WTC11 (cell line): ENCODE measurements around the gene COL4A2. TPM values are rescaled to one million over a fixed set of nuclear protein-coding genes. Genes with fewer than 3 reads are reported as not detected.

ENCODE experiments used
- ATAC-seq: fragments of 200-7000 bp; cut with Tn5 transposase; 2 replicates; pipeline ENCODE4 v1.10.0; 2021; ENCODE audit warnings: mild to moderate bottlenecking, moderate library complexity
- CTCF ChIA-PET: fragments of 300-600 bp; sonication (Branson Sonifier 250); formaldehyde crosslinking; loops from one replicate; lab custom pipeline; 2021; ENCODE audit warnings: antibody characterized with exemption; lab: Charles Lee
- POLR2A ChIA-PET: fragments of 350-600 bp; sonication (Branson Sonifier 250); formaldehyde crosslinking; loops from one replicate; lab custom pipeline; 2021; ENCODE audit warnings: antibody characterized with exemption; lab: Charles Lee
- DNase-seq: peaks from one replicate; pipeline ENCODE4 v3.0.0; 2021; ENCODE audit warnings: low spot score
- H3K27ac Mint-ChIP-seq: 2 replicates; pipeline ENCODE4 v1.8.0; 2021; ENCODE audit warnings: mixed read lengths
- H3K27me3 Mint-ChIP-seq: 2 replicates; pipeline ENCODE4 v1.8.0; 2021; ENCODE audit warnings: low read depth, mild to moderate bottlenecking, moderate library complexity, mixed read lengths
- H3K36me3 Mint-ChIP-seq: 2 replicates; pipeline ENCODE4 v1.8.0; 2021; ENCODE audit warnings: mixed read lengths
- H3K4me1 Mint-ChIP-seq: 2 replicates; pipeline ENCODE4 v1.8.0; 2022; ENCODE audit warnings: mixed read lengths
- H3K4me3 Mint-ChIP-seq: 2 replicates; pipeline ENCODE4 v1.8.0; 2021; ENCODE audit warnings: mild to moderate bottlenecking, moderate library complexity, mixed read lengths
- H3K9me3 Mint-ChIP-seq: 2 replicates; pipeline ENCODE4 v1.8.0; 2021; ENCODE audit warnings: mixed read lengths
- CBFB ChIP-seq: sonication (generic); formaldehyde crosslinking; IDR thresholded peaks from 2 replicates; pipeline ENCODE4 v1.8.1; 2022; ENCODE audit warnings: mild to moderate bottlenecking, low read depth, missing genetic modification reagents
- ESRRA ChIP-seq: sonication (generic); formaldehyde crosslinking; IDR thresholded peaks from 2 replicates; pipeline ENCODE4 v1.8.1; 2022; ENCODE audit warnings: mild to moderate bottlenecking, missing genetic modification reagents, borderline replicate concordance
- FOXJ3 ChIP-seq: sonication (generic); formaldehyde crosslinking; IDR thresholded peaks from 2 replicates; pipeline ENCODE4 v1.9.0; 2021; ENCODE audit warnings: missing genetic modification reagents, mild to moderate bottlenecking, borderline replicate concordance
- KAT7 ChIP-seq: sonication (generic); formaldehyde crosslinking; IDR thresholded peaks from 2 replicates; pipeline ENCODE4 v1.8.1; 2023; ENCODE audit warnings: missing genetic modification reagents, mild to moderate bottlenecking, borderline replicate concordance
- MXD4 ChIP-seq: fragments of 250-450 bp; sonication (Bioruptor Pico); IDR thresholded peaks from 2 replicates; pipeline ENCODE4 v1.8.0; 2021; ENCODE audit warnings: mild to moderate bottlenecking, moderate library complexity, borderline replicate concordance
- NFATC4 ChIP-seq: fragments of 250-450 bp; sonication (Bioruptor Pico); IDR thresholded peaks from 2 replicates; pipeline ENCODE4 v1.9.0; 2021; ENCODE audit warnings: mild to moderate bottlenecking
- RORB ChIP-seq: fragments of 250-450 bp; sonication (Bioruptor Pico); IDR thresholded peaks from 2 replicates; pipeline ENCODE4 v1.9.0; 2021; ENCODE audit warnings: mild to moderate bottlenecking
- ZBTB21 ChIP-seq: sonication (generic); formaldehyde crosslinking; IDR thresholded peaks from 2 replicates; pipeline ENCODE4 v1.8.1; 2023; ENCODE audit warnings: mild to moderate bottlenecking, missing genetic modification reagents, borderline replicate concordance
- total RNA-seq: library from RNA; stranded (reverse); gene quantifications from 3 replicates; pipeline ENCODE4 v1.2.3, GENCODE V29; 2021
- TF ChIP-seq, protein P1 (sequence below): sonication (generic); formaldehyde crosslinking; IDR thresholded peaks from 2 replicates; pipeline ENCODE4 v1.8.1; 2023; ENCODE audit warnings: mild to moderate bottlenecking, missing genetic modification reagents, borderline replicate concordance
- TF ChIP-seq, protein P2 (sequence below): sonication (generic); formaldehyde crosslinking; IDR thresholded peaks from 2 replicates; pipeline ENCODE4 v1.8.0; 2022; ENCODE audit warnings: mild to moderate bottlenecking, missing genetic modification reagents
- TF ChIP-seq, protein P3 (sequence below): sonication (generic); formaldehyde crosslinking; IDR thresholded peaks from 2 replicates; pipeline ENCODE4 v1.8.0; 2022; ENCODE audit warnings: mild to moderate bottlenecking, missing genetic modification reagents
- TF ChIP-seq, protein P4 (sequence below): fragments of 250-450 bp; sonication (Bioruptor Pico); conservative IDR thresholded peaks from 2 replicates; pipeline ENCODE4 v1.9.0; 2021; ENCODE audit warnings: mild to moderate bottlenecking
- TF ChIP-seq, protein P5 (sequence below): sonication (generic); formaldehyde crosslinking; IDR thresholded peaks from 2 replicates; pipeline ENCODE4 v1.8.1; 2023; ENCODE audit warnings: mild to moderate bottlenecking, missing genetic modification reagents, moderate library complexity
- TF ChIP-seq, protein P6 (sequence below): sonication (generic); formaldehyde crosslinking; IDR thresholded peaks from 2 replicates; pipeline ENCODE4 v1.8.1; 2022; ENCODE audit warnings: low read depth, missing genetic modification reagents, borderline replicate concordance

Gene COL4A2
- total RNA-seq, 1 experiment from 2014 or later, result 109 TPM

DNA sequence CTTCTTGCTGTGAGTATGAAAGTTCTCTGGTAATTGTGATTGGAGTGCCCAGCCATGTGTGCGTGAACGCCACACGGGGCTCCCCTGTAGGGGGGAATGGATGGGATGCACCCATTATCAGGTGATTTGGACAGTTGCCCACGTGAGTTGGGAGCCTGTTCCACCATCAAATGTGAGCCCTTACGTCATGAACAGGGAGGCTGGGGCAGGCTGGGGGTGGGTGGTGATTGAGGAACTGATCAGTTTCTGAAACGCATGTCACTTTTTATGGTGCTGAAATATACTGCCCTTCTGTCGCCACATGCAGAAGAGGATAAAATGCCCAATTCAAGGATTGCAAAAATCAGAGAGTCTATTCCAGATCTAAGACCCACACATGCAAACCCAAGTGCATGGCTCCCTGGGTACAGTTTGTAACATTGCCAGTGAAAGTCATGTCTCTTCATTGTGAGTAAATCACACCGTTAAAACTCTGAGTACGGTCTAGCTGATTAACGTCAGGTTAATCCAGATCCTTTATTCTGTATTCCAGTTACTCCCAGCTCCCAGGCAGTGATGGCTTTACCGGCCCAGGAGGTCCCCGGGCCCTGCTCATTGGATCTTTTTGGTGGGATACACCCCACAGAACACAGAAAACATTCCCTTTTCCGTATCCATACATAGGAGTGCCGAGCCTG, 164.2 kb downstream of the COL4A2 start (continued):
- TF ChIP-seq, protein P1, sequence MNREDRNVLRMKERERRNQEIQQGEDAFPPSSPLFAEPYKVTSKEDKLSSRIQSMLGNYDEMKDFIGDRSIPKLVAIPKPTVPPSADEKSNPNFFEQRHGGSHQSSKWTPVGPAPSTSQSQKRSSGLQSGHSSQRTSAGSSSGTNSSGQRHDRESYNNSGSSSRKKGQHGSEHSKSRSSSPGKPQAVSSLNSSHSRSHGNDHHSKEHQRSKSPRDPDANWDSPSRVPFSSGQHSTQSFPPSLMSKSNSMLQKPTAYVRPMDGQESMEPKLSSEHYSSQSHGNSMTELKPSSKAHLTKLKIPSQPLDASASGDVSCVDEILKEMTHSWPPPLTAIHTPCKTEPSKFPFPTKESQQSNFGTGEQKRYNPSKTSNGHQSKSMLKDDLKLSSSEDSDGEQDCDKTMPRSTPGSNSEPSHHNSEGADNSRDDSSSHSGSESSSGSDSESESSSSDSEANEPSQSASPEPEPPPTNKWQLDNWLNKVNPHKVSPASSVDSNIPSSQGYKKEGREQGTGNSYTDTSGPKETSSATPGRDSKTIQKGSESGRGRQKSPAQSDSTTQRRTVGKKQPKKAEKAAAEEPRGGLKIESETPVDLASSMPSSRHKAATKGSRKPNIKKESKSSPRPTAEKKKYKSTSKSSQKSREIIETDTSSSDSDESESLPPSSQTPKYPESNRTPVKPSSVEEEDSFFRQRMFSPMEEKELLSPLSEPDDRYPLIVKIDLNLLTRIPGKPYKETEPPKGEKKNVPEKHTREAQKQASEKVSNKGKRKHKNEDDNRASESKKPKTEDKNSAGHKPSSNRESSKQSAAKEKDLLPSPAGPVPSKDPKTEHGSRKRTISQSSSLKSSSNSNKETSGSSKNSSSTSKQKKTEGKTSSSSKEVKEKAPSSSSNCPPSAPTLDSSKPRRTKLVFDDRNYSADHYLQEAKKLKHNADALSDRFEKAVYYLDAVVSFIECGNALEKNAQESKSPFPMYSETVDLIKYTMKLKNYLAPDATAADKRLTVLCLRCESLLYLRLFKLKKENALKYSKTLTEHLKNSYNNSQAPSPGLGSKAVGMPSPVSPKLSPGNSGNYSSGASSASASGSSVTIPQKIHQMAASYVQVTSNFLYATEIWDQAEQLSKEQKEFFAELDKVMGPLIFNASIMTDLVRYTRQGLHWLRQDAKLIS (CRISPR knock-in tag), result no peak
- TF ChIP-seq FOXJ3 (CRISPR knock-in tag) (no peak), CBFB (no peak), NFATC4 (no peak)
- TF ChIP-seq, protein P2, sequence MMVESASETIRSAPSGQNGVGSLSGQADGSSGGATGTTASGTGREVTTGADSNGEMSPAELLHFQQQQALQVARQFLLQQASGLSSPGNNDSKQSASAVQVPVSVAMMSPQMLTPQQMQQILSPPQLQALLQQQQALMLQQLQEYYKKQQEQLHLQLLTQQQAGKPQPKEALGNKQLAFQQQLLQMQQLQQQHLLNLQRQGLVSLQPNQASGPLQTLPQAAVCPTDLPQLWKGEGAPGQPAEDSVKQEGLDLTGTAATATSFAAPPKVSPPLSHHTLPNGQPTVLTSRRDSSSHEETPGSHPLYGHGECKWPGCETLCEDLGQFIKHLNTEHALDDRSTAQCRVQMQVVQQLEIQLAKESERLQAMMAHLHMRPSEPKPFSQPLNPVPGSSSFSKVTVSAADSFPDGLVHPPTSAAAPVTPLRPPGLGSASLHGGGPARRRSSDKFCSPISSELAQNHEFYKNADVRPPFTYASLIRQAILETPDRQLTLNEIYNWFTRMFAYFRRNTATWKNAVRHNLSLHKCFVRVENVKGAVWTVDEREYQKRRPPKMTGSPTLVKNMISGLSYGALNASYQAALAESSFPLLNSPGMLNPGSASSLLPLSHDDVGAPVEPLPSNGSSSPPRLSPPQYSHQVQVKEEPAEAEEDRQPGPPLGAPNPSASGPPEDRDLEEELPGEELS (CRISPR knock-in tag), result no peak
- TF ChIP-seq, protein P3, sequence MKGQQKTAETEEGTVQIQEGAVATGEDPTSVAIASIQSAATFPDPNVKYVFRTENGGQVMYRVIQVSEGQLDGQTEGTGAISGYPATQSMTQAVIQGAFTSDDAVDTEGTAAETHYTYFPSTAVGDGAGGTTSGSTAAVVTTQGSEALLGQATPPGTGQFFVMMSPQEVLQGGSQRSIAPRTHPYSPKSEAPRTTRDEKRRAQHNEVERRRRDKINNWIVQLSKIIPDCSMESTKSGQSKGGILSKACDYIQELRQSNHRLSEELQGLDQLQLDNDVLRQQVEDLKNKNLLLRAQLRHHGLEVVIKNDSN (CRISPR knock-in tag), result no peak
- TF ChIP-seq, protein P4, sequence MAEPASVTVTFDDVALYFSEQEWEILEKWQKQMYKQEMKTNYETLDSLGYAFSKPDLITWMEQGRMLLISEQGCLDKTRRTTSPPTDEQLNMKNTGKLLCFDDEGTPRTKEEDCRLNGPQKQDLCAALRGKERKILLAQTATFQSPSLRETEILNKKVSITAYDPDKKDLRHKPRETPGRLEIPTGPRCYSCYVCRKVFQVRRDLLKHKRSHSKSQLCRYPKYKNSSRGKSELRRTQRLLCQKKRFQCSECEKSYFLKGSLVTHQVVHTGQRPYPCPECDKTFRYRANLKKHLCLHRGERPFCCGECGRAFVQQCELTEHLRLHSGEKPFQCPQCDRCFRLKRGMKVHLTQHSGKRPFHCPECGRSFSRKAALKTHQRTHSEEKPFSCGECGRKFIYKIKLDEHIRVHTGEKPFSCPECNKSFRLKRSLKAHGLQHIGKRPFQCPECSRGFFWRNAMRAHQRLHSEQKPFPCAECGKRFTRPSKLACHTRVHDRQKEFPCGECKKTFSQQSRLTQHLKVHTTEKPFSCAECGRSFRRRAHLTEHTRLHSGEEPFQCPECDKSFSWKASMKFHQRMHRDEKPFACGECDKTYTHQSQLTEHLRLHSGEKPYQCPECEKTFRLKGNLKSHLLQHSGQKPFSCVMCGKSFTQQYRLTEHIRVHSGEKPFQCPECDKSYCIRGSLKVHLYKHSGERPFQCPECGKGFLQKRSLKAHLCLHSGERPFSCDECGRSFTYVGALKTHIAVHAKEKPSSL (CRISPR knock-in tag), result no peak

DNA sequence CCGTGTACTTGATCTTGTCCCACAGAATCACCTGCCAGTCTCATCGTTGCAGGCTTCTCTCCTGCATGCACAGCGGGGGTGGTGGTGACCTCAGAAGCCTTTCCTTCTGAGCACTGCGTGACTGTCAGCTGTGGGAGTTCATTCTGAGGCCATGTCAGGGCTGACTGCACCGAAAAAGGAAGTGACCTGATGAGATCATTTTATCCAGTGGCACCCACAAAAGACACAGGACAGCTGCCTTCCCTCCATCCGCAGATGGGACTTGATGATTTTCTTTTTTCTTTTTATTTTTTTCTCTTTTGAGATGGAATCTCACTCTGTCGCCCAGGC, 164.7 kb downstream of the COL4A2 start:
- no peak for ATAC-seq
- POLR2A ChIA-PET, result no interaction called here
- DNase-seq, result no peak
- H3K36me3 Mint-ChIP-seq, result peaks cover 51% of the 10 kb centered on the region
- no peaks in the 10 kb centered on the region; the same call in 1 of the 2 replicates for H3K9me3 Mint-ChIP-seq
- H3K27ac Mint-ChIP-seq, result no peak overlapping the region
- H3K27me3 Mint-ChIP-seq, result no peaks in the 10 kb centered on the region
- no peak overlapping the region for H3K4me3 Mint-ChIP-seq
- TF ChIP-seq ZBTB21 (no peak), ESRRA (no peak), MXD4 (CRISPR knock-in tag) (no peak), RORB (no peak), KAT7 (no peak)
- TF ChIP-seq, protein P3 (CRISPR knock-in tag), result no peak
- TF ChIP-seq, protein P5, sequence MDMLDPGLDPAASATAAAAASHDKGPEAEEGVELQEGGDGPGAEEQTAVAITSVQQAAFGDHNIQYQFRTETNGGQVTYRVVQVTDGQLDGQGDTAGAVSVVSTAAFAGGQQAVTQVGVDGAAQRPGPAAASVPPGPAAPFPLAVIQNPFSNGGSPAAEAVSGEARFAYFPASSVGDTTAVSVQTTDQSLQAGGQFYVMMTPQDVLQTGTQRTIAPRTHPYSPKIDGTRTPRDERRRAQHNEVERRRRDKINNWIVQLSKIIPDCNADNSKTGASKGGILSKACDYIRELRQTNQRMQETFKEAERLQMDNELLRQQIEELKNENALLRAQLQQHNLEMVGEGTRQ (CRISPR knock-in tag), result no peak
- TF ChIP-seq, protein P6, sequence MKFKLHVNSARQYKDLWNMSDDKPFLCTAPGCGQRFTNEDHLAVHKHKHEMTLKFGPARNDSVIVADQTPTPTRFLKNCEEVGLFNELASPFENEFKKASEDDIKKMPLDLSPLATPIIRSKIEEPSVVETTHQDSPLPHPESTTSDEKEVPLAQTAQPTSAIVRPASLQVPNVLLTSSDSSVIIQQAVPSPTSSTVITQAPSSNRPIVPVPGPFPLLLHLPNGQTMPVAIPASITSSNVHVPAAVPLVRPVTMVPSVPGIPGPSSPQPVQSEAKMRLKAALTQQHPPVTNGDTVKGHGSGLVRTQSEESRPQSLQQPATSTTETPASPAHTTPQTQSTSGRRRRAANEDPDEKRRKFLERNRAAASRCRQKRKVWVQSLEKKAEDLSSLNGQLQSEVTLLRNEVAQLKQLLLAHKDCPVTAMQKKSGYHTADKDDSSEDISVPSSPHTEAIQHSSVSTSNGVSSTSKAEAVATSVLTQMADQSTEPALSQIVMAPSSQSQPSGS (CRISPR knock-in tag), result no peak
- TF ChIP-seq, protein P2 (CRISPR knock-in tag), result no peak
- CTCF ChIA-PET, result no interaction called here
- peaks cover 6% of the 10 kb centered on the region for H3K4me1 Mint-ChIP-seq
